ENCODE data around the gene PHACTR3.

DNA sequence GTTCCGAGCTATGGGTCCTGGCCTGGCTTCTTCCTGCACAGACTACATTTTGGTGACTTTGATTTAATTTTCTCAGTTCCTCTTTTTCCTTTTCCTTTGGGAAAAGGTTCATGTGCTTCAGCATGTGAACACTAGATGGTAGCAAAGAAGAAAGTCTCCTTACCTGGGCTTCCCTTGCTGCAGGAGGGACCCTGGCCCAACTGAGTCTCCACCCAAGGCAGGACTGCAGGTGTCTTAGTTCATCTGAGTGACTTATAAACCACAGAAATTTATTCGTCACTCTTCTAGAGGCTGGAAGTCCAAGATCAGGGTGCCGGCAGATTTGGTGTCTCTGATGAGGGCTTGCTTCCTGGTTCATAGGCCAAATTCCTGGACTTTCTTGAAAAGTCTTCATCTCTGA lies 165.9 kb downstream of the PHACTR3 start:
- TF ChIP-seq CTCF (IDR thresholded peaks at IDR 0.05) (no peak), POLR2A (IDR thresholded peaks at IDR 0.05) (no peak), POLR2AphosphoS5 (IDR thresholded peaks at IDR 0.05) (no peak)

All from prostate gland (tissue), 2 donors.